ENCODE data around the gene MYG1. TPM values are rescaled to one million over a fixed set of nuclear protein-coding genes. Genes with fewer than 3 reads are reported as not detected.
A peak's percentile ranks its signal among the peaks of the same experiment; 100 is the strongest.

The MYG1 gene
- total and polyA plus RNA-seq, 2 of the 13 experiments (the other 11 are each of a cell fraction or from before 2014, with no cell fraction given) = 38.6 to 58.0 TPM

DNA sequence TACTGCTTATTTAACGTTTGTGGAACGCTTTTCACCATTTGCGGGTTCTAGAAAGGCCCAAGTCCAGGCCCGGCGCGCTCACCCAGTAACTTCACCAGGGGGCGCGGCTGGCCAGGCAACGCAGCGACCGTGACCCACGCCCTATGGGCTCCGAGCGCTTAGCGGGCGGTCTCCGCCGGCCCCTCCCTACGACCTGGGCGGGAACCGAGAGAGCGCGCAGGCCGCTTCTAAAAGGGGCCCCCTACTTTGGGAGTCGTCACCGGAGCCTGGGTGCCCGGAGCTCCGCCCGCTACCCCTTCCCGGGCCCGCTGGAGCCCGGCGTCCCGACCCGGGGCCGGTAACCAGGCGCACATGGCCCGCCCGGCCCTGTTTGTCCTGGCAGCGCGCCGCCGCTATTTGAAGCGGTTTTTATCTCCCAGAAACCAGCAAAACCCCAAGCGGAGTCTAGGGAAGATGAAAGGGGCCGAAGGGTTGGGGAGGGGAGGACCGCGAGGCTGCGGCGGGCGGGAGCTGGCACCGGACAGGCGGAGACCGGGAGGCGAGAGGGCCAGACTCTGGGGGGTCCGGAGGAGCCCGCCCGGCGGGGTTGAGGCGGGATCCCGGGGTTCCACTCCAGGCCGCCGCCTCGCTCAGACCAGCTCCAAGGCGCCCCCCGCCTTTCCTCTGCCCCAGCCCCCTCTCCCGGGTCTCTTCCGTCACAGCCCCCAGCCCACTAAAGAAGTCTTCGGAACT is 25.4 kb downstream of the MYG1 start (continued):
- TF ChIP-seq, protein P1, sequence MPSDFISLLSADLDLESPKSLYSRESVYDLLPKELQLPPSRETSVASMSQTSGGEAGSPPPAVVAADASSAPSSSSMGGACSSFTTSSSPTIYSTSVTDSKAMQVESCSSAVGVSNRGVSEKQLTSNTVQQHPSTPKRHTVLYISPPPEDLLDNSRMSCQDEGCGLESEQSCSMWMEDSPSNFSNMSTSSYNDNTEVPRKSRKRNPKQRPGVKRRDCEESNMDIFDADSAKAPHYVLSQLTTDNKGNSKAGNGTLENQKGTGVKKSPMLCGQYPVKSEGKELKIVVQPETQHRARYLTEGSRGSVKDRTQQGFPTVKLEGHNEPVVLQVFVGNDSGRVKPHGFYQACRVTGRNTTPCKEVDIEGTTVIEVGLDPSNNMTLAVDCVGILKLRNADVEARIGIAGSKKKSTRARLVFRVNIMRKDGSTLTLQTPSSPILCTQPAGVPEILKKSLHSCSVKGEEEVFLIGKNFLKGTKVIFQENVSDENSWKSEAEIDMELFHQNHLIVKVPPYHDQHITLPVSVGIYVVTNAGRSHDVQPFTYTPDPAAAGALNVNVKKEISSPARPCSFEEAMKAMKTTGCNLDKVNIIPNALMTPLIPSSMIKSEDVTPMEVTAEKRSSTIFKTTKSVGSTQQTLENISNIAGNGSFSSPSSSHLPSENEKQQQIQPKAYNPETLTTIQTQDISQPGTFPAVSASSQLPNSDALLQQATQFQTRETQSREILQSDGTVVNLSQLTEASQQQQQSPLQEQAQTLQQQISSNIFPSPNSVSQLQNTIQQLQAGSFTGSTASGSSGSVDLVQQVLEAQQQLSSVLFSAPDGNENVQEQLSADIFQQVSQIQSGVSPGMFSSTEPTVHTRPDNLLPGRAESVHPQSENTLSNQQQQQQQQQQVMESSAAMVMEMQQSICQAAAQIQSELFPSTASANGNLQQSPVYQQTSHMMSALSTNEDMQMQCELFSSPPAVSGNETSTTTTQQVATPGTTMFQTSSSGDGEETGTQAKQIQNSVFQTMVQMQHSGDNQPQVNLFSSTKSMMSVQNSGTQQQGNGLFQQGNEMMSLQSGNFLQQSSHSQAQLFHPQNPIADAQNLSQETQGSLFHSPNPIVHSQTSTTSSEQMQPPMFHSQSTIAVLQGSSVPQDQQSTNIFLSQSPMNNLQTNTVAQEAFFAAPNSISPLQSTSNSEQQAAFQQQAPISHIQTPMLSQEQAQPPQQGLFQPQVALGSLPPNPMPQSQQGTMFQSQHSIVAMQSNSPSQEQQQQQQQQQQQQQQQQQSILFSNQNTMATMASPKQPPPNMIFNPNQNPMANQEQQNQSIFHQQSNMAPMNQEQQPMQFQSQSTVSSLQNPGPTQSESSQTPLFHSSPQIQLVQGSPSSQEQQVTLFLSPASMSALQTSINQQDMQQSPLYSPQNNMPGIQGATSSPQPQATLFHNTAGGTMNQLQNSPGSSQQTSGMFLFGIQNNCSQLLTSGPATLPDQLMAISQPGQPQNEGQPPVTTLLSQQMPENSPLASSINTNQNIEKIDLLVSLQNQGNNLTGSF (CRISPR knock-in tag; IDR thresholded peaks at IDR 0.05) = no peak
- TF ChIP-seq, protein P2, sequence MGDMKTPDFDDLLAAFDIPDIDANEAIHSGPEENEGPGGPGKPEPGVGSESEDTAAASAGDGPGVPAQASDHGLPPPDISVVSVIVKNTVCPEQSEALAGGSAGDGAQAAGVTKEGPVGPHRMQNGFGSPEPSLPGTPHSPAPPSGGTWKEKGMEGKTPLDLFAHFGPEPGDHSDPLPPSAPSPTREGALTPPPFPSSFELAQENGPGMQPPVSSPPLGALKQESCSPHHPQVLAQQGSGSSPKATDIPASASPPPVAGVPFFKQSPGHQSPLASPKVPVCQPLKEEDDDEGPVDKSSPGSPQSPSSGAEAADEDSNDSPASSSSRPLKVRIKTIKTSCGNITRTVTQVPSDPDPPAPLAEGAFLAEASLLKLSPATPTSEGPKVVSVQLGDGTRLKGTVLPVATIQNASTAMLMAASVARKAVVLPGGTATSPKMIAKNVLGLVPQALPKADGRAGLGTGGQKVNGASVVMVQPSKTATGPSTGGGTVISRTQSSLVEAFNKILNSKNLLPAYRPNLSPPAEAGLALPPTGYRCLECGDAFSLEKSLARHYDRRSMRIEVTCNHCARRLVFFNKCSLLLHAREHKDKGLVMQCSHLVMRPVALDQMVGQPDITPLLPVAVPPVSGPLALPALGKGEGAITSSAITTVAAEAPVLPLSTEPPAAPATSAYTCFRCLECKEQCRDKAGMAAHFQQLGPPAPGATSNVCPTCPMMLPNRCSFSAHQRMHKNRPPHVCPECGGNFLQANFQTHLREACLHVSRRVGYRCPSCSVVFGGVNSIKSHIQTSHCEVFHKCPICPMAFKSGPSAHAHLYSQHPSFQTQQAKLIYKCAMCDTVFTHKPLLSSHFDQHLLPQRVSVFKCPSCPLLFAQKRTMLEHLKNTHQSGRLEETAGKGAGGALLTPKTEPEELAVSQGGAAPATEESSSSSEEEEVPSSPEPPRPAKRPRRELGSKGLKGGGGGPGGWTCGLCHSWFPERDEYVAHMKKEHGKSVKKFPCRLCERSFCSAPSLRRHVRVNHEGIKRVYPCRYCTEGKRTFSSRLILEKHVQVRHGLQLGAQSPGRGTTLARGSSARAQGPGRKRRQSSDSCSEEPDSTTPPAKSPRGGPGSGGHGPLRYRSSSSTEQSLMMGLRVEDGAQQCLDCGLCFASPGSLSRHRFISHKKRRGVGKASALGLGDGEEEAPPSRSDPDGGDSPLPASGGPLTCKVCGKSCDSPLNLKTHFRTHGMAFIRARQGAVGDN (CRISPR knock-in tag; IDR thresholded peaks at IDR 0.05) = peak; percentile 95
- 0 out of 2 replicates have a peak, but pooled peaks have one; percentile 17 for TF ChIP-seq DNMT3B (CRISPR knock-in tag; conservative IDR thresholded peaks at IDR 0.05)
- 0 out of 2 replicates have a peak, but pooled peaks have one; percentile 34 for TF ChIP-seq ZNF124 (CRISPR knock-in tag; IDR thresholded peaks at IDR 0.05)
- no peak for TF ChIP-seq PAX8 (CRISPR knock-in tag; IDR thresholded peaks at IDR 0.05; ENCODE audit: borderline replicate concordance)
- TF ChIP-seq DMAP1 (CRISPR knock-in tag; IDR thresholded peaks at IDR 0.05) = peak; percentile 88
- peak; percentile 74 for TF ChIP-seq SPEN (CRISPR knock-in tag; IDR thresholded peaks at IDR 0.05; ENCODE audit: low read depth)
- TF ChIP-seq ZNF44 (CRISPR knock-in tag; IDR thresholded peaks at IDR 0.05) = peak; percentile 54; the same call in 1 of the 2 replicates
- no peak for TF ChIP-seq KDM1A (CRISPR knock-in tag; IDR thresholded peaks at IDR 0.05)
- TF ChIP-seq, protein P3, sequence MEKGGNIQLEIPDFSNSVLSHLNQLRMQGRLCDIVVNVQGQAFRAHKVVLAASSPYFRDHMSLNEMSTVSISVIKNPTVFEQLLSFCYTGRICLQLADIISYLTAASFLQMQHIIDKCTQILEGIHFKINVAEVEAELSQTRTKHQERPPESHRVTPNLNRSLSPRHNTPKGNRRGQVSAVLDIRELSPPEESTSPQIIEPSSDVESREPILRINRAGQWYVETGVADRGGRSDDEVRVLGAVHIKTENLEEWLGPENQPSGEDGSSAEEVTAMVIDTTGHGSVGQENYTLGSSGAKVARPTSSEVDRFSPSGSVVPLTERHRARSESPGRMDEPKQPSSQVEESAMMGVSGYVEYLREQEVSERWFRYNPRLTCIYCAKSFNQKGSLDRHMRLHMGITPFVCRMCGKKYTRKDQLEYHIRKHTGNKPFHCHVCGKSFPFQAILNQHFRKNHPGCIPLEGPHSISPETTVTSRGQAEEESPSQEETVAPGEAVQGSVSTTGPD (CRISPR knock-in tag; IDR thresholded peaks at IDR 0.05) = no peak
- peak; percentile 94 for TF ChIP-seq RAD21 (CRISPR knock-in tag; IDR thresholded peaks at IDR 0.05)
- no peak for TF ChIP-seq ZFYVE20 (CRISPR knock-in tag; IDR thresholded peaks at IDR 0.05; ENCODE audit: borderline replicate concordance, low read depth)
- peak; percentile 70; the same call in 1 of the 2 replicates for TF ChIP-seq ZNF792 (CRISPR knock-in tag; IDR thresholded peaks at IDR 0.05)
- no peak for TF ChIP-seq MAFG (CRISPR knock-in tag; IDR thresholded peaks at IDR 0.05)

Data from HepG2 (cell line).